ENCODE data around the gene NOM1.

Gene NOM1

DNA sequence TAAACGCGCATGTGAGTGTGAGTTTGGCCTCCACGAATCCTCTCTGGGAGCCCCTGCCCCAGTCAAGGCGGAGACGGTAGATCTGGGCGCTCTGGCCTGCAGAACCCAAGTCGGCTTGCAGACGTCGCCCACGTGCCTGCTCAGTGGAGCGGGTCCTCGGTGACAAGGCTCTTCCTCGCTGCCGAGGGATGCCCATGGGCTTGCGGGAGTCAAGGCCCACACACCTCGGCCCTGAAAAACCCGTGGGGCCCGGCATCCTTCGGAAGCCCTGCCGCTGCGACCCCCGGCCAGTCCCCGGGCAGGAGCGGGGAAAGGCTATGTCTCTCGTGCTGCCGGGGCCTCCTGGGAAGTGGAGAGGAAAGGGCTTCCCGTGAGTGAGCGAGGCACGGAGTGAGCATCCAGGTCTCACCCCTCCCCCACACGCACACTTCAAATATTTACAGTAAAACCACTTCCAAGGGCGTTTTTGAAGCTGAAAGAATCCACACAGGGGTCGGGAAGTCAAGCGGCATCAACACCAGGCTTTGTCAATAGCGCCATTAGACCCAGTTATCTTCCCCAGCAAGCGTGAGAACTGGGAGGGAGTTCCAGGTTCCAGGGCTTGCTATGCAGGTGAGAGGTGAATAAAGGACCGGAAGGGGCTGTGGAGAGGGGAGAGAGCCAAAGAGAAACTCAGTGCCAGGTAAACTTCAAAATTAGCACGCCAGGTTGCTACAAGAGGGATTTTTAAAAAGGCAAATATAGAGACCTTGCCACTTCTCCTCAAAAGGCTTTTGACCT lies 62.0 kb downstream of the NOM1 start:
- TF ChIP-seq CTCF (IDR thresholded peaks at IDR 0.05; ENCODE audit: low read depth, low read length), result no peak
- no peak for DNase-seq (ENCODE audit: low read depth in 2 of 2)
- H3K4me3 ChIP-seq (replicated peaks in 1 of 2; ENCODE audit: low read depth in 2 of 2, low read length in 2 of 2), result no peak overlapping the region

GRCh38 chr7:157012113-157012547 lies 62.6 kb downstream of the NOM1 start:
- no peak for DNase-seq (ENCODE audit: low read depth in 2 of 2)
- no peak overlapping the region for H3K4me3 ChIP-seq (replicated peaks in 1 of 2; ENCODE audit: low read depth in 2 of 2, low read length in 2 of 2)
- no peak for TF ChIP-seq CTCF (IDR thresholded peaks at IDR 0.05; ENCODE audit: low read depth, low read length)

- DNase-seq (ENCODE audit: low read depth in 2 of 2), result no peak
- H3K4me3 ChIP-seq (replicated peaks in 1 of 2; ENCODE audit: low read depth in 2 of 2, low read length in 2 of 2), result no peak overlapping the region
- TF ChIP-seq CTCF (IDR thresholded peaks at IDR 0.05; ENCODE audit: low read depth, low read length), result no peak
Measured at GRCh38 chr7:157013101-157013500, 63.6 kb downstream of the NOM1 start.

DNA sequence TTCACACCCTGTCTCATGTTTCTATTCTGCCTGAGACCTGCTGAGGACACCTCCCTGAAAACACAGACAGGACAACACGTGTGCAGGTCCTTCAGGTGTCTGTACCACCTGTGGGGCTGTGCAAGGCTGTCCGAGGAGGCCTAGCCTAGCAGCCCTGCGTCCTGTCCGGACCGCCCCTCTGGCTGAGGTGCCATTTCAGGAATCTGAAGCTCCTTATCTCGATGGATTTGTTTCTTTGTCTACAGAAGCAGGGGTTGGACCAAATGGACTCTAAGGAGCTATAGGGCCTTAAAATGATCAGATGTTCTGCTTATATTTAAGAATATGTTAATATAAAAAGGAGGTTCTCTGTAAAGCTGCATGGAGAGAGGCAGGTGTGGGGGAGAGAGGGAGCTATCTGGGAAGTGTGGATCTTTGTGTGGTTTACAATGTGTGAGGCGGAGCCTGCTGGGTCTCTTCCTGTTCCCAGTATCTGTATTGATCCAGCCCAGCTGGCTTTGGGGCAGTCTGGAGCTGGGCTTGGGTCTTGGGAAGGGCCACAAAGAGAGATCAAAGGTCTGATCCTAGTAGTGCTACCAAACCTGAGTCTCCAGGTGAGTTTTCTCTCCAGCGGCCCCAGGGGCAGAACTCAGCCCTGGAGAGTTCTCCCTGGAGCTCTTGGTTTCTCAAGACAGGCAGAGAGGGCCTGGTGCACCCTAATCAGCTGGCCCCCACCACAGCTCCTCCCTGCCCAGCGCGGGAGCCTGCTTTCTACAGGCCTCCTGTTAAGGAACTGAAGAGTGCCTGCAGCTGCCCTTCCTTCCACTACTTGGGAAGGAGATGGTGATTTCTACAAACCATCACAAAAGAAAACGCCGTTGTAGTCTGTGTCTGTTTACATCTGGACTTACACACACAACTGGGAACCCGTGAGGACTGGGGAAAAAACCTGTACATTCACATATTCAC lies 64.4 kb downstream of the NOM1 start:
- DNase-seq (ENCODE audit: low read depth in 2 of 2), result no peak
- TF ChIP-seq CTCF (IDR thresholded peaks at IDR 0.05; ENCODE audit: low read depth, low read length), result no peak
- no peak overlapping the region for H3K4me3 ChIP-seq (replicated peaks in 1 of 2; ENCODE audit: low read depth in 2 of 2, low read length in 2 of 2)

- no peak for TF ChIP-seq CTCF (IDR thresholded peaks at IDR 0.05; ENCODE audit: low read depth, low read length)
- no peak for DNase-seq (ENCODE audit: low read depth in 2 of 2)
- H3K4me3 ChIP-seq (replicated peaks in 1 of 2; ENCODE audit: low read depth in 2 of 2, low read length in 2 of 2), result no peak overlapping the region
Measured at GRCh38 chr7:157014635-157015555, 65.4 kb downstream of the NOM1 start.

- no peak for DNase-seq (ENCODE audit: low read depth in 2 of 2)
- no peak overlapping the region for H3K4me3 ChIP-seq (replicated peaks in 1 of 2; ENCODE audit: low read depth in 2 of 2, low read length in 2 of 2)
- no peak for TF ChIP-seq CTCF (IDR thresholded peaks at IDR 0.05; ENCODE audit: low read depth, low read length)
Measured at GRCh38 chr7:157016024-157016351, 66.5 kb downstream of the NOM1 start.
